Measurements from ENCODE around the gene CCR4. TPM values are rescaled to one million over a fixed set of nuclear protein-coding genes. Genes with fewer than 3 reads are reported as not detected.

Gene CCR4
- total RNA-seq, 1 donor: not detected

GRCh38 chr3:32995098-32995497 lies 43.7 kb downstream of the CCR4 start:
- Histone ChIP-seq H3K4me2 (ENCODE audit: insufficient read depth, low read length) (no peak overlapping the region), H3K4me3 (ENCODE audit: insufficient read depth, low read length) (no peak overlapping the region), H4K20me1 (ENCODE audit: insufficient read depth, low read length) (no peaks in the 10 kb centered on the region), H3K4me1 (ENCODE audit: insufficient read depth, low read length) (no peaks in the 10 kb centered on the region), H3K9me3 (ENCODE audit: low read depth, low read length) (no peaks in the 10 kb centered on the region), H2AFZ (ENCODE audit: low read length) (no peak overlapping the region), H3K36me3 (ENCODE audit: insufficient read depth, low read length) (peaks cover 3% of the 10 kb centered on the region), H3K79me2 (ENCODE audit: insufficient read depth, low read length) (no peaks in the 10 kb centered on the region), H3K27me3 (ENCODE audit: insufficient read depth, low read length) (no peaks in the 10 kb centered on the region), H3K27ac (ENCODE audit: low read depth, low read length) (no peak overlapping the region)
- DNase-seq (ENCODE audit: insufficient read length, low spot score, missing footprints): no peak
- TF ChIP-seq CTCF (IDR thresholded peaks at IDR 0.05; ENCODE audit: extremely low read depth, low read depth, low read length): no peak

- H3K4me3 ChIP-seq (ENCODE audit: insufficient read depth, low read length): no peak overlapping the region
- H3K9me3 ChIP-seq (ENCODE audit: low read depth, low read length): no peaks in the 10 kb centered on the region
- peaks cover 3% of the 10 kb centered on the region for H3K36me3 ChIP-seq (ENCODE audit: insufficient read depth, low read length)
- H3K27me3 ChIP-seq (ENCODE audit: insufficient read depth, low read length): no peaks in the 10 kb centered on the region
- no peak for TF ChIP-seq CTCF (IDR thresholded peaks at IDR 0.05; ENCODE audit: extremely low read depth, low read depth, low read length)
- no peak overlapping the region for H3K27ac ChIP-seq (ENCODE audit: low read depth, low read length)
- H3K79me2 ChIP-seq (ENCODE audit: insufficient read depth, low read length): no peaks in the 10 kb centered on the region
- no peak for DNase-seq (ENCODE audit: insufficient read length, low spot score, missing footprints)
- H2AFZ ChIP-seq (ENCODE audit: low read length): no peak overlapping the region
- H4K20me1 ChIP-seq (ENCODE audit: insufficient read depth, low read length): no peaks in the 10 kb centered on the region
- no peak overlapping the region for H3K4me2 ChIP-seq (ENCODE audit: insufficient read depth, low read length)
- H3K4me1 ChIP-seq (ENCODE audit: insufficient read depth, low read length): no peaks in the 10 kb centered on the region
Measured at GRCh38 chr3:32996048-32996754, 44.8 kb downstream of the CCR4 start.

GRCh38 chr3:32996755-32997091 lies 45.3 kb downstream of the CCR4 start:
- no peaks in the 10 kb centered on the region for H3K9me3 ChIP-seq (ENCODE audit: low read depth, low read length)
- peaks cover 7% of the 10 kb centered on the region for H3K36me3 ChIP-seq (ENCODE audit: insufficient read depth, low read length)
- no peak for DNase-seq (ENCODE audit: insufficient read length, low spot score, missing footprints)
- H3K4me1 ChIP-seq (ENCODE audit: insufficient read depth, low read length): no peaks in the 10 kb centered on the region
- no peaks in the 10 kb centered on the region for H4K20me1 ChIP-seq (ENCODE audit: insufficient read depth, low read length)
- no peak overlapping the region for H3K4me3 ChIP-seq (ENCODE audit: insufficient read depth, low read length)
- H3K27me3 ChIP-seq (ENCODE audit: insufficient read depth, low read length): no peaks in the 10 kb centered on the region
- no peak overlapping the region for H2AFZ ChIP-seq (ENCODE audit: low read length)
- no peaks in the 10 kb centered on the region for H3K79me2 ChIP-seq (ENCODE audit: insufficient read depth, low read length)
- H3K27ac ChIP-seq (ENCODE audit: low read depth, low read length): no peak overlapping the region
- no peak for TF ChIP-seq CTCF (IDR thresholded peaks at IDR 0.05; ENCODE audit: extremely low read depth, low read depth, low read length)
- no peak overlapping the region for H3K4me2 ChIP-seq (ENCODE audit: insufficient read depth, low read length)

- no peak overlapping the region for H3K27ac ChIP-seq (ENCODE audit: low read depth, low read length)
- H3K36me3 ChIP-seq (ENCODE audit: insufficient read depth, low read length): peaks cover 8% of the 10 kb centered on the region
- DNase-seq (ENCODE audit: insufficient read length, low spot score, missing footprints): no peak
Measured at GRCh38 chr3:32998631-32999451, 47.4 kb downstream of the CCR4 start.

More at GRCh38 chr3:32998631-32999451, 47.4 kb downstream of the CCR4 start:
- no peak overlapping the region for H3K4me3 ChIP-seq (ENCODE audit: insufficient read depth, low read length)
- no peaks in the 10 kb centered on the region for H3K9me3 ChIP-seq (ENCODE audit: low read depth, low read length)
- H4K20me1 ChIP-seq (ENCODE audit: insufficient read depth, low read length): no peaks in the 10 kb centered on the region
- H3K79me2 ChIP-seq (ENCODE audit: insufficient read depth, low read length): no peaks in the 10 kb centered on the region
- H3K4me1 ChIP-seq (ENCODE audit: insufficient read depth, low read length): no peaks in the 10 kb centered on the region
- no peak overlapping the region for H2AFZ ChIP-seq (ENCODE audit: low read length)
- H3K27me3 ChIP-seq (ENCODE audit: insufficient read depth, low read length): no peaks in the 10 kb centered on the region
- TF ChIP-seq CTCF (IDR thresholded peaks at IDR 0.05; ENCODE audit: extremely low read depth, low read depth, low read length): no peak
- H3K4me2 ChIP-seq (ENCODE audit: insufficient read depth, low read length): no peak overlapping the region

Measured in osteoblast (primary cell).